ENCODE data around the gene ORMDL3. TPM values are rescaled to one million over a fixed set of nuclear protein-coding genes. Genes with fewer than 3 reads are reported as not detected.

Gene ORMDL3
- total RNA-seq, 1 experiment from 2014 or later: 53.2 TPM

- Mint-ChIP-seq H3K36me3 (no peaks in the 10 kb centered on the region), H3K27me3 (ENCODE audit: low read depth) (peaks cover 5% of the 10 kb centered on the region; the same call in 1 of the 2 replicates), H3K9me3 (no peaks in the 10 kb centered on the region), H3K27ac (no peak overlapping the region), H3K4me1 (peaks cover 9% of the 10 kb centered on the region), H3K4me3 (no peak overlapping the region)
- DNase-seq (ENCODE audit: low spot score): no peak
- no peak for TF ChIP-seq RORB (CRISPR knock-in tag; IDR thresholded peaks at IDR 0.05)
- ChIA-PET POLR2A (no interaction called here), CTCF (interaction anchor here (2.3 kb wide), 1 partner anchor 16 kb away, joined by 6 read pairs; the partner anchor contains the start of gene PSMD3)
- no peak for ATAC-seq
Observed at GRCh38 chr17:39963829-39964228, 36.4 kb upstream of the ORMDL3 start.

- ATAC-seq (no peak), DNase-seq (ENCODE audit: low spot score) (no peak)
- Mint-ChIP-seq H3K4me3 (no peak within 1 kb of the TSS), H3K9me3 (no peaks in the 10 kb centered on the region), H3K27me3 (ENCODE audit: low read depth) (peaks cover 2% of the 10 kb centered on the region; the same call in 1 of the 2 replicates), H3K27ac (no peak within 1 kb of the TSS), H3K4me1 (peaks cover 9% of the 10 kb centered on the region), H3K36me3 (no peaks in the 10 kb centered on the region)
- TF ChIP-seq ZNF263 (CRISPR knock-in tag; IDR thresholded peaks at IDR 0.05; ENCODE audit: low read depth) (no peak), NFE2L1 (CRISPR knock-in tag; IDR thresholded peaks at IDR 0.05) (no peak), ZNF396 (CRISPR knock-in tag; IDR thresholded peaks at IDR 0.05; ENCODE audit: borderline replicate concordance) (no peak), GRHL2 (CRISPR knock-in tag; IDR thresholded peaks at IDR 0.05; ENCODE audit: insufficient replicate concordance, severe bottlenecking) (no peak), ZNF219 (CRISPR knock-in tag; IDR thresholded peaks at IDR 0.05; ENCODE audit: borderline replicate concordance) (no peak)
- CTCF ChIA-PET: interaction anchor here (0.7 kb wide), 1 partner anchor 142 kb away, joined by 4 read pairs; no protein-coding TSS in a partner anchor
- POLR2A ChIA-PET: interaction anchor here (0.6 kb wide), 1 partner anchor 223 kb away, joined by 3 read pairs; no protein-coding TSS in a partner anchor
Observed at GRCh38 chr17:39962642-39963220, 35.3 kb upstream of the ORMDL3 start, which contains the start of gene GSDMA. TSS of gene GSDMA (plus strand) at chr17:39963004. CDS start at chr17:39965688, 2,684 bp downstream.

GRCh38 chr17:39960524-39961041 is 33.2 kb upstream of the ORMDL3 start:
- Mint-ChIP-seq H3K36me3 (no peaks in the 10 kb centered on the region), H3K27ac (no peak overlapping the region), H3K27me3 (ENCODE audit: low read depth) (peaks cover 2% of the 10 kb centered on the region; the same call in 1 of the 2 replicates), H3K4me3 (no peak overlapping the region), H3K4me1 (peaks cover 9% of the 10 kb centered on the region), H3K9me3 (no peaks in the 10 kb centered on the region)
- ATAC-seq (no peak), DNase-seq (ENCODE audit: low spot score) (no peak)
- TF ChIP-seq FOXJ3 (CRISPR knock-in tag; IDR thresholded peaks at IDR 0.05; ENCODE audit: borderline replicate concordance) (no peak), ZNF425 (CRISPR knock-in tag; conservative IDR thresholded peaks at IDR 0.05) (no peak), USF1 (CRISPR knock-in tag; IDR thresholded peaks at IDR 0.05) (no peak), GABPB1 (CRISPR knock-in tag; IDR thresholded peaks at IDR 0.05) (no peak), MAX (CRISPR knock-in tag; IDR thresholded peaks at IDR 0.05) (no peak), NR2C2 (CRISPR knock-in tag; IDR thresholded peaks at IDR 0.05) (no peak), EMX1 (CRISPR knock-in tag; IDR thresholded peaks at IDR 0.05) (no peak), MXD4 (CRISPR knock-in tag; IDR thresholded peaks at IDR 0.05; ENCODE audit: borderline replicate concordance) (no peak), ZNF281 (CRISPR knock-in tag; IDR thresholded peaks at IDR 0.05) (no peak), ZNF121 (CRISPR knock-in tag; IDR thresholded peaks at IDR 0.05) (no peak), ARID4B (CRISPR knock-in tag; IDR thresholded peaks at IDR 0.05; ENCODE audit: borderline replicate concordance) (no peak), TEAD1 (CRISPR knock-in tag; IDR thresholded peaks at IDR 0.05) (no peak), SMAD3 (CRISPR knock-in tag; IDR thresholded peaks at IDR 0.05; ENCODE audit: borderline replicate concordance) (no peak), NFE2L1 (CRISPR knock-in tag; IDR thresholded peaks at IDR 0.05) (no peak), CDX4 (CRISPR knock-in tag; IDR thresholded peaks at IDR 0.05; ENCODE audit: borderline replicate concordance) (no peak)
- CTCF ChIA-PET: interaction anchor here (1.2 to 5.0 kb wide), 2 partner anchors 19 to 339 kb away, joined by 4 to 50 read pairs; partner anchors contain the start of gene PSMD3
- POLR2A ChIA-PET: no interaction called here

Data from WTC11 (cell line).